Heart left ventricle (tissue), 13 donors: ENCODE data around the gene KMT5B.

ENCODE experiments used
- POLR2A ChIP-seq, 2 donors: fragments of 450-650 bp; IDR thresholded peaks; one replicate each; pipeline ENCODE4 v1.6.1; 2017; ENCODE audit warnings: antibody characterized with exemption in 2 of 2, mild to moderate bottlenecking in 2 of 2, moderate library complexity in 2 of 2
- TF ChIP-seq, protein P1 (sequence below), 12 donors: fragments of 200-600 bp; sonication (generic) in 4 of 12; IDR thresholded peaks; one replicate each; pipeline versions ENCODE4 v1.5.0 to v1.8.0; 2018 to 2022; ENCODE audit warnings: antibody characterized with exemption in 12 of 12, mild to moderate bottlenecking in 5 of 12
- donor health status: ischemic (EF 13 %, LVEDD 7.1; RV severe dilation, severe dysfunction).
- donor health status: DM: no; HTN: yes; CAD: no.
- donor health status: DM: no; HTN: no; CAD: no.
- donor health status: ischemic (EF 25% LVEDD 6.9; RV normal size, moderate dysfunction).
- donor health status: ischemic (EF 25% LVEDD 5.7; RV mildly dilated, moderate dysfunction).
- donor health status: ischemic (EF 35%, LVEDD 5.7; RV mildly dilated, moderate dysfunction).
- donor health status: nonischemic (EF 11% LVEDD 7.7; RV severe dilation, severe dysfunction).
- donor health status: DM: yes; HTN: yes; CAD: no.
- donor health status: PGD.
- donor health status: ischemic (EF 29% LVEDD 5.4; RV normal size, mild dysfunction).
- donor health status: nonischemic (EF 23%, LVEDD 6.1; RV moderate dilation, normal function).

DNA sequence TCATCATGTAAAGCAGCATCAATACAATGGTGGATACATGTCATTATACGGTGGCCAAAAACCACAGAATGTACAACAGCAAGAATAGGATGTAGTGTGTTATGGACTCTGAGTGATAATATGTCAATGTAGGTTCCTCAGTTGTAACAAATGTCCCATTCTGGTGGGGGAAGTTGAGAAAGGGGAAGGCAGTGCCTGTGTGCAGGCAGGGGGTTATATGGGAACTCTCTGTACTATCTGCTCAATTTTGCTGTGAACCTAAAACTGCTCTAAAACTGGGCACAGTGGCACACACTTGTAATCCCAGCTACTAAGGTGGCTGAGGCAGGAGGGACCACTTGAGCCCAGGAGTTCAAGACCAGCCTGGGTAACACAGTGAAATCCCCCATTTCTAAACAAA, 97.8 kb downstream of the KMT5B start:
- TF ChIP-seq, protein P1, sequence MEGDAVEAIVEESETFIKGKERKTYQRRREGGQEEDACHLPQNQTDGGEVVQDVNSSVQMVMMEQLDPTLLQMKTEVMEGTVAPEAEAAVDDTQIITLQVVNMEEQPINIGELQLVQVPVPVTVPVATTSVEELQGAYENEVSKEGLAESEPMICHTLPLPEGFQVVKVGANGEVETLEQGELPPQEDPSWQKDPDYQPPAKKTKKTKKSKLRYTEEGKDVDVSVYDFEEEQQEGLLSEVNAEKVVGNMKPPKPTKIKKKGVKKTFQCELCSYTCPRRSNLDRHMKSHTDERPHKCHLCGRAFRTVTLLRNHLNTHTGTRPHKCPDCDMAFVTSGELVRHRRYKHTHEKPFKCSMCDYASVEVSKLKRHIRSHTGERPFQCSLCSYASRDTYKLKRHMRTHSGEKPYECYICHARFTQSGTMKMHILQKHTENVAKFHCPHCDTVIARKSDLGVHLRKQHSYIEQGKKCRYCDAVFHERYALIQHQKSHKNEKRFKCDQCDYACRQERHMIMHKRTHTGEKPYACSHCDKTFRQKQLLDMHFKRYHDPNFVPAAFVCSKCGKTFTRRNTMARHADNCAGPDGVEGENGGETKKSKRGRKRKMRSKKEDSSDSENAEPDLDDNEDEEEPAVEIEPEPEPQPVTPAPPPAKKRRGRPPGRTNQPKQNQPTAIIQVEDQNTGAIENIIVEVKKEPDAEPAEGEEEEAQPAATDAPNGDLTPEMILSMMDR (IDR thresholded peaks at IDR 0.05), result no peak
- TF ChIP-seq POLR2A (IDR thresholded peaks at IDR 0.05), result no peak
